Stimulated activated CD8-positive, alpha-beta memory T cell treated with anti-CD3 and anti-CD28 coated beads, Interleukin-12 subunit alpha, Interleukin-12 subunit beta, amount 100 ng/mL, for 24 hours (primary cell): ENCODE measurements around the gene ST3GAL2.
"Not testable (repeated sequence)": the region's sequence is repeated elsewhere in the genome, so short reads cannot be mapped to it uniquely, and the experiment has no call there.

ENCODE experiments used
- DNase-seq: peaks from one replicate; pipeline ENCODE4 v3.0.0-alpha.2; 2020; ENCODE audit errors: extremely low read depth

ST3GAL2 gene

GRCh38 chr16:70386289-70386986, 52.5 kb downstream of the ST3GAL2 start:
- DNase-seq: not testable (repeated sequence)

DNA sequence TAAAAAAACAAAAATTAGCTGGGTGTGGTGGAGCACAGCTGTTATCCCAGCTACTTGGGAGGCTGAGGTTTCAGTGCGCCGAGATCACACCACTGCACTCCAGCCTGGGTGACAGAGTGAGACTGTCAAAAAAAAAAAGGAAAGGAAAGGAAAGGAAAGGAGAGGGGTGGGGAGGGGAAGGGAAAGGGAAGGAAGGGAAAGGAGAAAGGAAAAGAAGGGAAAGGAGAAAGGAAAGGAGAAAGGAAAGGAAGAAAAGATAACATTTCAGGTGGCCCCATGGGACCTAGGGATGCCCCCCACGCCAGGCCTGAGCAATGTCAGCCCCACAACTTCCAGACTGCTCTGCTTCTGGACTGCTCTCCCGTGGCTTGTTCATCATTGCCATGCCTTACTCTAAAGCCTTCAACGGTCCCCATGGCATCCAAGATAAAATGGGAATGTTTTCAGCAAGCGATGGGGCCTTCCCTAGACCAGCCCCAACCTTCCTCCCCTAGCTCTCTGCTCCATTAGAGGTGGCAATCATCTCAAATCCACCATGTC, 55.4 kb downstream of the ST3GAL2 start:
- no peak for DNase-seq

DNA sequence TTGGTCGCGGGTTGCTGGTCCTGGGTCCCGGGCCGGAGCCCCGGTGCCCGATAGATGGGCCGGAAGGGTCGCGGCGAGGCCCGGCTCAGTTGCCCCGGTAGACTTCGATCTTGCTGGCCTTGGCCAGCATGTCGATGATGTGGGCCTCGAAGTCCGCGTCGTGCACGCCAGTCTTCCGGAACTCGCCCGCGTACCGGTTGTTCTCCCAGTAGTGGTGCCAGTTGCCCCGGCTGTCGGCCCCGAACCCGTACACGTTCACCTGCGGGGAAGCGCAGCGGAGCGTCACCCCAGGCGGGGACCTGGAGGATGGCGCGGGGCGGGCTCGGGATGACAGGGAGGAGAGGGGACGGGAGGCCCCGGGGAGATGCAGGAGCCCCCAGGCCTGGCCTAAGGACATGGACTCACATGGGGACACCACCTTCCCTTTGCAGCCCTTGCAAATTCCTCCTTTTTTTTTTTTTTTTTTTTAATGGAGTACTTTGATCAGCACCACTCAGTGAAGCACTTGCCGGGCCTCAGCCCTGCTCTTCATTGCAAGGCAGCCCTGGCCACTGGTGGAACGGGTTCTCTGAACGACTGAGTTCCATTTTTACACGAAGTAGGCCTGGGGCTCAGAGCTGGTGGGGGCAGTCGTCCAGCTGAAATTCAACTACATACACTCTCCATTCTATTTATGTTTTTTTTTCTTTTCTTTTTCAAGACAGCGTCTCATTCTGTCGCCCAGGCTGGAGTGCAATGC, 57.1 kb downstream of the ST3GAL2 start:
- no peak for DNase-seq

DNA sequence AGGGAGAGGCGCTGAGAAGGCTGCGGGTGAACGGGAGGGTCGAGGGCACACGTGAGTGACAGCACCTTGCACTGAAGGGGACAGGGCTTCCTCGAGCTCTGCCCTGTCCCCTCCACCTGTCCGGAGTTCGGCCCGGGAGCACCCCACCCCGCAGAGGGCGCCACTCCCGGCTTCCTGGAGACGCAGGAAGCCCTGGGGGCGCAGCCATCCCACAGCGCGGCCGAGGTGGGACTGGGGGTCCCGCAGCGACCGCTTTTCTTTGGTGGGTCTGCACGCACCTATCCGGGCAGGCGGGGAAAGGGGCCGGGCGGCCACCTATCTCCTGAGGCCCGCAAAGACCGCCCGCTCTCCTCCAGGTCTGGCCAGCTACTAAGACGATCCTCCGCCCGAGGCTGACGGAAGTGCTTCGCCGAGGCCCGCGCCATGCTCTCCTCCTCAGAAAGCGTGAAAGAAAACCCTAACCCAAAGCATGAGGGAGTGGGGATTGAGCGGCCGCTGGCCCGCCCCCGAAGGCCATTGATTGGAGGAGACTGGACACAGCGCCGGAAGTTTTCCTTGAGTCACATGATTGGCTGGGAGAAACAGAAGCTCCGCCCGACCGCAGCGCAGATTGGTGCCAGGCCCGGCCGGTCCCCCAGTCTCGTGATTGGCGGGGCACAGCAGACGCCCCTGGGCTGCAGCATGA, 57.8 kb downstream of the ST3GAL2 start:
- peak; percentile 92 for DNase-seq

DNA sequence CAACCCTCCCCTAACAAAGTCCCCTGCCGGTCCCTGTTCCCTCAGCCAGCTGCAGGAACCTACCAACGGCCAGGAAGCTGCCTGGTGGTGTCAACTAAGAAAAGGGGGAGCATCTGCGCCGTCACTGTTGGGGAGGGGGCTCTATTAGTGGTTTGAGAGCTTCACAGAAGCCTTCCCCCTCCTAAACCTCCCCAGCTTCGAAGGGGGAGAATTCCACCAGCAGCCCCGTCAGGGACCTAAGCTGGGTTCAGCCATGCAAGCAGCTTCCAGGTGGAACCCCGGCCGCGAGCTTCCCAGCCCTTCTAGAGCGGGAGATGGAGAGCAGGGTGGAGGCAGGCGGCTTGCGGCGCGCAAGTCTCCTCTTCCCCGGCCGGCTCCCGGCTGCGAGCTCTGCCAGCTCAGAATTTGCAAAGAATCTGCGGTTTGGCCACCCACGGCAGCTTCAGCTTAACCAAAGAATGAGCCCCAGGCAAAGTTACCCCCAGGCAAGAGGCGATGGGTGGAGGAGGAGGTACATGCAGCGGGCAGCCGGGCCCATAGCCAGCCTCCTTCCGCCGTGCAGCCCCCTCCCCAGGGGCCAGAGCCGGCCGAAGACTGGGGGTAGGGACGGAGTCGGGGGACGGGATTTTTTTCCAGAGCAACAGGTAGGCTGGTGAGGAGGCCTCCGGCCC, 58.5 kb downstream of the ST3GAL2 start:
- DNase-seq: peak; percentile 59

DNA sequence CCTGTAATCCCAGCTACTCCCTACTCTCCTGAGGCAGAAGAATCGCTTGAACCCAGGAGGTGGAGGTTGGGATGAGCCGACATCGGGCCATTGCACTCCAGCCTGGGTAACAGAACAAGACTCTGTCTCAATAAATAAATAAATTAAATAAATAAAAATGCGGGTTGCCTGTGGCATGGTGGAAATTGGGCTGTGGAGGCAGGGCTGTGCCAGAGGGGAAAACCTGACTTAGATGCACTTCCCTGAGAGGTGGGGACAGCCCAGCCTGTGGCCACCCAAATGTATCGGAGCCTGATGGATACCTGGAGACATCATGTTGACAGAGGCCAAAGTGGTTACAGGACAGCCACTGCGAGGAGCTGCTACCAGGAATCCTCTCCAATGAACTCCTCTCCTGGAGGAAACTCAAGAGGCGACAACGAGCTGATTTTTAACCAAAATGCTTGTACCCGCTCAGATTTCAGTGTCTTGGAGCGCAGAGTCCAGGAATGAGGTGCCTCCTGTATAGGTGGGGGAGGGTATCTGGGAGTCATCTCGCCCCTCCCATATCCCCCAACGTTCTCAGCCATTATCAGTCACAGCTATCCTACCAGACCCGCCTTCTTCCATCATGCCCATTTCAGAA, 59.9 kb downstream of the ST3GAL2 start:
- no peak for DNase-seq

DNA sequence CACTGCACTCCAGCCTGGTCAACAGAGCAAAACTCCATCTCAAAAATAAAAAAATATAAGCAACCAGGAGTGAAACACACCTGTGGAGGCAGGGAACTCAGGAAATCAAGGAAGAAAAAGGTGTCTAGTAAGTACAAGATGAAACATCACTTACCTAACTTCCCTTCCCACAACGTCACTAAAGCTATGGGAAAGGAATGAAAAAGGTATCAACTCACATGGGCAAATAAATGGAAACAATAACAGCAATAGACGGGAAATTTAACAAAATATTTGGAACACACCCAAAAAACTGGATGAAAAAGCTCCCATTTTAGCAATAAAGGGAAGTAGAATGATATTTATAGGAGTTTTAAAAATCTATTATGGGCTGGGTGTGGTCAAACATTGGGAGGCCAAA, 61.1 kb downstream of the ST3GAL2 start:
- no peak for DNase-seq

- DNase-seq: no peak
Measured at GRCh38 chr16:70375636-70376611, 63.0 kb downstream of the ST3GAL2 start.

GRCh38 chr16:70374213-70374612, 64.7 kb downstream of the ST3GAL2 start:
- DNase-seq: no peak

- DNase-seq: no peak
Measured at GRCh38 chr16:70372921-70373728, 65.8 kb downstream of the ST3GAL2 start.

DNA sequence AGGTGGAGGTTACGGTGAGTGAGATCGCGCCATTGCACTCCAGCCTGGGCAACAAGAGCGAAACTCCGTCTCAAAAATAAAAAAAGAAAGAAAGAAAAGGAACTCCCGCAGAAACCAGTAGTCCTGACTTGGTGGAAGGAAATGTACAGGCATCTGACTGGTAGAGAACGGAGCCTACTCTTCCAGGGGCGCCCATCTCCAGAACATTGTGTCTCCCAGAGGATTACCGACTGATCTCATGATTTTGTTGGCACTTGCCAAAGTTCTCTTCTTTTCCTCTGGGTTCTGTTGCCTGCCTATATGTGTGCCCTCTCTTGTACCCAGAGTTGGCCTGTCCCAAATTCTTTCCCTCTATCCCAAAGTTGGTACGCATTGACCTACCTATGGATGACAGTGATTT, 68.0 kb downstream of the ST3GAL2 start:
- DNase-seq: no peak

GRCh38 chr16:70370145-70370544, 68.8 kb downstream of the ST3GAL2 start:
- DNase-seq: not testable (repeated sequence)

- DNase-seq: no peak
Measured at GRCh38 chr16:70364399-70364798, 74.5 kb downstream of the ST3GAL2 start.

DNA sequence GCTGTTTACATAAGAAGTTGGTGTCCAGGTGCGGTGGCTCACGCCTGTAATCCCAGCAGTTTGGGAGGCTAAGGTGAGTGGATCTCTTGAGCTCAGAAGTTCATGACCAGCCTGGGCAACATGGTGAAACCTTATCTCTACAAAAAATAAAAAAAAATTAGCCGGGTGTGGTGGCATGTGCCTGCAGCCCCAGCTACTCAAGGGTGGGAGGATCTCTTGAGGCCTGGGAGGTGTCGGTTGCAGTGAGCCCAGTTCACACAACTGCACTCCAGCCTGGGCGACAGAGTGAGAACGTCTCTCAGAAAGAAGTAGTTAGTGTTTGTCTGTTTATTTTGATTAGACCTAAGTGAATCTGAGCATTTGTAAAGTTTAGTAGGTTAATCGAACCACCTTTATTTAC, 79.3 kb downstream of the ST3GAL2 start:
- DNase-seq: no peak

DNA sequence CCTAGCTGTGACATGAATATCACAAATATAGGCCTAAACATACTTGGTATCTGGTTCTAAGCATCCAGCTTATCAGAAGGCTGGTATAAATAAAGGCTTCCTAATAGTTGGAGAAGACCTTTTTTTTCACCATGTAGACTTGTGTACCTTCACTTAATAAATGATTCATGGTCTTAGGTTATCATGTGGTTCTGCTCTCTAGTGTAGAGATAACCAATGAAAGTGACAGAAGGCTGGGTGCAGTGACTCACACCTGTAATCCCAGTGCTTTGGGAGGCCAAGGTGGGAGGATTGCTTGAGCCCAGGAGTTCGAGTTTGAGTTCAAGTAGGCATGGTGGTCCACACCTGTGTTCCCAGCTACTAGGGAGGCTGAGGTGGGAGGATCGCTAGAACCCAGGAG, 89.1 kb downstream of the ST3GAL2 start:
- DNase-seq: no peak

DNA sequence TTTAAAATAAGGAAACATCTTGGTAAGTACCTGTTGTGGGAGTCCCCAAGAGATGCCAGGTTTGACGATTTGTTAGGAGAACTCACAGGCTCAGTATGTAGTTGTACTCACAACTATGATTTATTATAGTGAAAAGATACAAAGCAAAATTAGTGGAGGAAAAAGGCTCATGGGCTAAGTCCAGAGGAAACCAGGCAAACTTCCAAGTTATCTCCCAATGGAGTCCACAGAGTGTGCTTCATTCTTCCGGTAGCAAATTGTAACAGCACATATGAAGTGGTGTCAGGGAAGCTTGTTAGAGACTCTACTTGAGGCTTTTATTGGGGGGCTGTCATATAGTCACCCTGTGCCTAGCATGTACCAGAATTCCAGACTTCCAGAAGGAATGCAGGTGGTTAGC, 89.9 kb downstream of the ST3GAL2 start:
- no peak for DNase-seq

GRCh38 chr16:70345840-70346239, 93.1 kb downstream of the ST3GAL2 start:
- no peak for DNase-seq

DNA sequence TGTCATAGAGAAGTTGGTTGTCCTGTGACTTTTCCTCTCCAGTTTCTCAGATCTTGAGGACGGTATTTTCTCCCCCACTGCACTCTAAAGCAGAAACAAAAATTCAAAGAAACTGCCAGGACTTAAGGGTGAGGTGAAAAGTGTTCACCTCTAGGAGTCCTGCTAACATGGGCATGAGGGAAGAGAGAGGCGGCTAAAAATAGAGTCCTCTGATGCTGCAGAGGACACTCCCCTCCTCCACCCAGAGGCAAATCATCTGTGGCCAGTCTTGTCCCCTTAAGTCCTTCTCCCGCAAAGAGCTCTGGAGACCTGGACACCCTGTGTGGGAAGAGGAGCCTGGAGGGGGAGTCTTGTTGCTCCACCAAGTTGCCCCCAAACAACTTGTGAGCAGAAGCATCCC, 96.9 kb downstream of the ST3GAL2 start:
- DNase-seq: no peak

DNA sequence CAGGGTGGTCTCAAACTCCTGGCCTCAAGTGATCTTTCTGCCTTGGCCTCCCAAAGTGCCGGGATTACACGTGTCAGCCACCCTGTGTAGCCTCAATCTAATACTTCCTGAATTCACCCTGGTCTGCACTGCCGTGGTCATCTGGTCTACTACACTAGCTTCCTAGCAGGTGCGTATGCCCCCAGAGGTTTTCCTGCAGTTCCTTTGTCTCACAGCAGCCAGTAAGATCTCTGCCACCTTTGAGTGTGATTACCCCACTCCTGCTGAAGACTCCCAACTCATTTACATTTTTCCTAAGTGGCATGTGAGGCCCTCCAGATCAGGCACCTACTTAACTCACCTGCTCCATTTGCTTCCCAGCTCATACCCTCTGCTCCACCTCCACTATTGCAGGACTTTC, 97.3 kb downstream of the ST3GAL2 start:
- DNase-seq: no peak

GRCh38 chr16:70337814-70338213, 101.1 kb downstream of the ST3GAL2 start:
- DNase-seq: no peak
